Measurements from ENCODE around the gene GABRB1. TPM values are rescaled to one million over a fixed set of nuclear protein-coding genes. Genes with fewer than 3 reads are reported as not detected.

The GABRB1 gene
- total and polyA plus RNA-seq, 8 donors = 0.17 to 0.48 (median 0.32) TPM; not detected in 4

GRCh38 chr4:47462799-47463234 is 431.4 kb downstream of the GABRB1 start:
- no peak for ATAC-seq
- intact Hi-C loops (cut with DNase I) = no loop called here
- H3K36me3 ChIP-seq = peaks cover 0 to 6% of the 10 kb centered on the region in 2 donors
- TF ChIP-seq, protein P1, sequence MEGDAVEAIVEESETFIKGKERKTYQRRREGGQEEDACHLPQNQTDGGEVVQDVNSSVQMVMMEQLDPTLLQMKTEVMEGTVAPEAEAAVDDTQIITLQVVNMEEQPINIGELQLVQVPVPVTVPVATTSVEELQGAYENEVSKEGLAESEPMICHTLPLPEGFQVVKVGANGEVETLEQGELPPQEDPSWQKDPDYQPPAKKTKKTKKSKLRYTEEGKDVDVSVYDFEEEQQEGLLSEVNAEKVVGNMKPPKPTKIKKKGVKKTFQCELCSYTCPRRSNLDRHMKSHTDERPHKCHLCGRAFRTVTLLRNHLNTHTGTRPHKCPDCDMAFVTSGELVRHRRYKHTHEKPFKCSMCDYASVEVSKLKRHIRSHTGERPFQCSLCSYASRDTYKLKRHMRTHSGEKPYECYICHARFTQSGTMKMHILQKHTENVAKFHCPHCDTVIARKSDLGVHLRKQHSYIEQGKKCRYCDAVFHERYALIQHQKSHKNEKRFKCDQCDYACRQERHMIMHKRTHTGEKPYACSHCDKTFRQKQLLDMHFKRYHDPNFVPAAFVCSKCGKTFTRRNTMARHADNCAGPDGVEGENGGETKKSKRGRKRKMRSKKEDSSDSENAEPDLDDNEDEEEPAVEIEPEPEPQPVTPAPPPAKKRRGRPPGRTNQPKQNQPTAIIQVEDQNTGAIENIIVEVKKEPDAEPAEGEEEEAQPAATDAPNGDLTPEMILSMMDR (IDR thresholded peaks at IDR 0.05) = no peak
- H3K4me3 ChIP-seq = peak overlapping the region; percentile 65 to 89
- no peaks in the 10 kb centered on the region for H3K9me3 ChIP-seq
- H3K27me3 ChIP-seq = no peaks in the 10 kb centered on the region
- DNase-seq = no peak
- H3K4me1 ChIP-seq = peaks cover 0 to 10% of the 10 kb centered on the region in 2 donors
- peak overlapping the region; percentile 51 to 89 for H3K27ac ChIP-seq

- no peaks in the 10 kb centered on the region for H3K9me3 ChIP-seq
- intact Hi-C loops (cut with DNase I) = no loop called here
- ATAC-seq = peak; percentile 98
- peak within 1 kb of the TSS; percentile 65 to 89 for H3K4me3 ChIP-seq
- DNase-seq = peak; percentile 93 to 99 (median 98)
- no peaks in the 10 kb centered on the region for H3K27me3 ChIP-seq
- H3K4me1 ChIP-seq = peaks cover 0 to 10% of the 10 kb centered on the region in 2 donors
- H3K36me3 ChIP-seq = peaks cover 0 to 6% of the 10 kb centered on the region in 2 donors
- peak within 1 kb of the TSS; percentile 51 to 89 for H3K27ac ChIP-seq
- TF ChIP-seq, protein P1 (IDR thresholded peaks at IDR 0.05) = no peak
Measured at GRCh38 chr4:47463235-47463956, 432.0 kb downstream of the GABRB1 start, which contains the start of gene COMMD8. Gene COMMD8 (minus strand): TSS chr4:47463702. CDS start chr4:47463651, 51 bp downstream.

- H3K9me3 ChIP-seq = no peaks in the 10 kb centered on the region
- no peak overlapping the region for H3K27ac ChIP-seq
- TF ChIP-seq, protein P1 (IDR thresholded peaks at IDR 0.05) = no peak
- H3K27me3 ChIP-seq = no peaks in the 10 kb centered on the region
- peaks cover 0 to 10% of the 10 kb centered on the region in 2 donors for H3K4me1 ChIP-seq
- H3K4me3 ChIP-seq = no peak overlapping the region
- DNase-seq = no peak
- intact Hi-C loops (cut with DNase I) = no loop called here
- ATAC-seq = no peak
- H3K36me3 ChIP-seq = no peaks in the 10 kb centered on the region
Measured at GRCh38 chr4:47465004-47465403, 433.6 kb downstream of the GABRB1 start.

DNA sequence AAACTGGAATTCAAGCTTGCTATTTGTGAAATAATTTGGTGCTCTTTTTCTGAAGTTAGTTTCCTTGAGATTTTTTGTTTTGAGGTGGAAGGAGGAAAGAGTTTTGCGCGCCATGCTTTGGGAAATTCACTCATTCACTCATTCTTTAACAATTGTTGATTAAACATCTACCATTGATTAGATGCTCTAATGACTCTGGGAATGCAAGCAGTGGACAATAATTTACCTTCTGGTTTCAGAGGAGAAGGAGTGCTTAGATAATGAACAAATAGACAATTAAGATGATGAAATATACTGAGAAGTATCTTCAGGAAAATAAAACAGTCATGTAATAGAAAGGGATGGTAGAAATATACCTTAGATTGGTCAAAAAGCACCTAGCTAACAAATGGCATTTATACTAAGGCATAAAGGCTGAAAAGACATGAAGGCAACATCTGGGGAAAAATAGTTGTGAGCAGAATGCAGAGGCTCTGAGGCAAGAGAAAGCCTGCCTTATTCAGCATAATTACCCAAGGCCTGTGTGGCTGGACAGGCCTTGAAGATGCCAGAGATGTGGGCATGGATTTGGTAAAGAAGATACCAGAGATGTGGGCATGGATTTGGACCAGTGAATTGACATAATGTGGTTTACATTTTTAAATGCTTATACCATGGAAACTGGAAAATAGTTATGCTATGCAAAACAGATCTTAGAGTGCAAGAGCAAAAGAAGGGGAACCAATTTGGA is 434.9 kb downstream of the GABRB1 start:
- Histone ChIP-seq H3K9me3 (no peaks in the 10 kb centered on the region), H3K4me3 (no peak overlapping the region), H3K27ac (no peak overlapping the region), H3K27me3 (no peaks in the 10 kb centered on the region), H3K36me3 (no peaks in the 10 kb centered on the region), H3K4me1 (peaks cover 0 to 10% of the 10 kb centered on the region in 2 donors)
- no peak for DNase-seq
- ATAC-seq = no peak
- intact Hi-C loops (cut with DNase I) = no loop called here
- TF ChIP-seq, protein P1 (IDR thresholded peaks at IDR 0.05) = no peak

Data from left lung (tissue), 10 donors.